Left cardiac atrium (tissue), 2 donors: ENCODE measurements around the gene CD24. TPM values are rescaled to one million over a fixed set of nuclear protein-coding genes. Genes with fewer than 3 reads are reported as not detected.

Experiments used
- total RNA-seq, 2 donors: library from RNA; stranded (reverse); fragmentation: NEBNext Ultra II Directional; extraction: Animal tissue kit (Norgen Biotek cat#: 25700); gene quantifications; one replicate each; pipeline ENCODE4 v1.2.1, GENCODE V29; 2021
- donor health status: DM: no; HTN: yes; CAD: no; lungs with severe emphysema.
- donor health status: DM: yes; HTN: yes; CAD: no.

CD24 gene
- total RNA-seq, 2 donors from 2014 or later = 0.47 to 0.80 TPM

Other genes starting within 250 kb of the CD24 start
- 10 to 100 TPM; 21.7 to 29.6 TPM for gene MTRES1, start 53.5 kb upstream of the CD24 start, total RNA-seq
- 1 to 10 TPM; 1.1 to 2.0 TPM for gene BEND3, start 140.8 kb upstream of the CD24 start, total RNA-seq